HG03565 (cell line): ENCODE results near the gene FAM131B.

Experiments used
- ATAC-seq: cut with Tn5 transposase; IDR thresholded peaks from one replicate; pipeline ENCODE4 v1.9.1; 2021; ENCODE audit warnings: mild to moderate bottlenecking, moderate library complexity; ENCODE audit not compliant: unreplicated experiment

Gene FAM131B

DNA sequence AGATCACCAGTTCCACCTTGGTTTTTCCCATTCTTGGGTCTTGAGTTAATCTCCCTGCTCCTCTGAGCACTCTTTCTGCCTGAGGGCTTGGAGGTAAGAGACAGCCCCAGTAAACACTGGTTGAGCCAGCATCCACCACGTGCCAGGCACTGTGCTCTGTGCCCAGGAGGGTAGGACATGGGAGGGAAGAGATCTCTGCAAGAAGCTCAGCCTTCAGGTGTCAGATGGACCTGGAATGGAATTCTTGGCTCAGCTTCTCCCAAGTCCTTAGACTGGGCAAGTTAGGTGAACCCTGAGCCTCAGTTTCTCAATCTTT, 21.1 kb upstream of the FAM131B start:
- no peak for ATAC-seq

DNA sequence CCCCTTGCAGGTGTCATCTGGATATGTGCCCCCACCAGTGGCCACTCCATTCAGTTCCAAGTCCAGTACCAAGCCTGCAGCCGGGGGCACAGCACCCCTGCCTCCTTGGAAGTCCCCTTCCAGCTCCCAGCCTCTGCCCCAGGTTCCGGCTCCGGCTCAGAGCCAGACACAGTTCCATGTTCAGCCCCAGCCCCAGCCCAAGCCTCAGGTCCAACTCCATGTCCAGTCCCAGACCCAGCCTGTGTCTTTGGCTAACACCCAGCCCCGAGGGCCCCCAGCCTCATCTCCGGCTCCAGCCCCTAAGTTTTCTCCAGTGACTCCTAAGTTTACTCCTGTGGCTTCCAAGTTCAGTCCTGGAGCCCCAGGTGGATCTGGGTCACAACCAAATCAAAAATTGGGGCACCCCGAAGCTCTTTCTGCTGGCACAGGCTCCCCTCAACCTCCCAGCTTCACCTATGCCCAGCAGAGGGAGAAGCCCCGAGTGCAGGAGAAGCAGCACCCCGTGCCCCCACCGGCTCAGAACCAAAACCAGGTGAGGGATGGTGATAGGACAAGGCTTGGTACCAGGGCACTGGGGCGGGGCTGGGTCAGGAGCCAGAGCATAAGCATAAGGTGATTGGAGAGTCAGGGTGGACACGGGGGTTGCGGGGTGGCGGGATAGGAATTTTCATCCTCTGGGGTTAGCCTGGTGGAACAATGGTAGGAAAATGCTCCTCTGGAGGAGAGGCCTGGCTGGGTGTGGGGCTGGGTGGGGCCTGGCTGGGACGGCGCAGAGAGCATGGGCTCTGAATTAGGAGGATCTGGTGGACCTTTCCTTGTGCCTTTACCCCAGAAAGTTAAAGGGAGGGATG, 20.5 kb upstream of the FAM131B start:
- no peak for ATAC-seq

GRCh38 chr7:143382126-143382790, 19.7 kb upstream of the FAM131B start:
- no peak for ATAC-seq

DNA sequence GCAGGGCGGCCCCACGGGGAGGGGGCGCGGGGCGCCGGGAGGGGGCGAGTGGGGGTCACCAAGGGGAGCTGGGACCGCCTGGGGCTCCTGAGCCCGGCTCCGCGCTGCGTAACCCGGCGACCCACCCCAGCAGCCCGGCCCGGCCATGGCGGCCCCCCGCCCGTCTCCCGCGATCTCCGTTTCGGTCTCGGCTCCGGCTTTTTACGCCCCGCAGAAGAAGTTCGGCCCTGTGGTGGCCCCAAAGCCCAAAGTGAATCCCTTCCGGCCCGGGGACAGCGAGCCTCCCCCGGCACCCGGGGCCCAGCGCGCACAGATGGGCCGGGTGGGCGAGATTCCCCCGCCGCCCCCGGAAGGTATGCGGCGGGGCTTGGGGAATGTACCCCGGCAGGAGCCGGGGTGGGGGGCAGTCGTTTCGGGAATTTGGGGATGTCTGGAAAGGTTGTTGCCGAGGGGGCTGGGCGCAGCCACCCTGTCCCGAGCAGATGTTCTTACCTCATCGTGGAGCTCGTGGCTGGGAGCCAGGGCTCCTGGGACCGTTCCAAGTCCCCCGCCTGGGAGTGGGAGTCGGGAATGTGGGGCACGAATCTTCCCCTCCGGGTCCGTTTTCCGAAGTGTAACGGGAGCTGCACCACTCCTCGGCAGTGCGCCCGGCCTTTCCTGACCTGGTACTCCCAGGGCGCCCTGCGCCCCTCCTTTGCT, 19.1 kb upstream of the FAM131B start:
- peak; percentile 11 for ATAC-seq

DNA sequence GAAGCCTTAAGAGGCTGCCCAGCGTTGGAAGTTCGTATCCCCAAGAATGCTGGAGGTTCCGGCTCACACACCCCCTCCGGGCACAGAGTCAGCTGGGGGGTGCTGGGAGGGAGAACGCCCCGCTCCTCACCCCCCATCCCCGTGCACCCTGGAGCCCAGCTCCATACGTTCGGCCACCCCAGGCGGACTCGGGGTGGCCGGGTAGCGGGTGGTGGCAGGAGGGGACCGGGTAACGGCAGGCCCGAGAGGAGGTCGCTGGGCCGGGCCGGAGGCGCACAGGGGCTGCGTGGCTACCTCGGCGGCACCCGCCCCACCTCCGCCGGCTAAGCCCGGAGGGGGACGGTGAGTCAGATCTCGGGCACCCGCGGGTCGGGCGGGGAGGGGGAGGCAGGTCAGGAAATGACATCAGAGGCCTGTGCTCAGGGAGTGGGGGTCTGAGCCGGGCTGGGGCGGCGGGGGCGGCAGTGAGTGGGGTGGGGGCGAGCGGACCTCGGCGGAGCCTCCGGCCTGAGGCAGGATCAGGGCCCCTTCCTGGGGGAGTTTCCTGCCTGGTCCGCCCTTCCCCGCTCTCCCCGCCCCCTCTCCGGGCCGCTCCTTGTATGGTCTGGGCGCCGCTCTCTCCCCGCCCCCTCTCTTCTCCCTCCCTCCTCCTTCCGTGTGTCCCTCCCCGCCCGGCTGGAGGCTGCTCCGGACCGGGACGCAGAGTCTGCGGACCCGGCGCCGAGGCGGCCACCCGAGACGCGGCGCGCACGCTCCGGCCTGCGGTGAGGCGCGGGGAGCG, 18.3 kb upstream of the FAM131B start, which contains the start of gene ZYX:
ZYX (plus strand) TSS at position 700 of the 781 bp plus-strand sequence. CDS start 227 bp downstream, outside the sequence.
- peak; percentile 63 for ATAC-seq

DNA sequence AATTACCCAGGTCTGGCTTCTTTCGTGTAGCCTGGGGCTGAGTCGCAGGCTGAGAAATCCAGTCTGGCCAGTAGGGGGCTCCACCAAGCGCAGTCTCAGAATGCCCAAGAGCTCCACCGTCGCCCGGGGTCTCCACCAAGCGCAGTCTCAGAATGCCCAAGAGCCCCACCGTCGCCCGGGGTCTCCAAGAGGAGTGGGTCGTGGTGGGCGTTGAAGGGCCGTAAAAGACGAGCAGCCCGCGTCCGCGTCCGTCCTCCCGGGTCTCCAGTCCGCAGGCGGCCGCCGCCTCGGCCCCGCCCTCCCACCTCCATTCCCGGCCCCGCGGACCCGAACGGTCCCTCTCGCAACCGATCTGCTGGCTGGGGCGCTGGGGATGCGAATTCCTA, 17.7 kb upstream of the FAM131B start:
- ATAC-seq = peak; percentile 40

GRCh38 chr7:143379611-143380259, 17.2 kb upstream of the FAM131B start:
- ATAC-seq = no peak

GRCh38 chr7:143376396-143376795, 13.9 kb upstream of the FAM131B start:
- ATAC-seq = no peak

DNA sequence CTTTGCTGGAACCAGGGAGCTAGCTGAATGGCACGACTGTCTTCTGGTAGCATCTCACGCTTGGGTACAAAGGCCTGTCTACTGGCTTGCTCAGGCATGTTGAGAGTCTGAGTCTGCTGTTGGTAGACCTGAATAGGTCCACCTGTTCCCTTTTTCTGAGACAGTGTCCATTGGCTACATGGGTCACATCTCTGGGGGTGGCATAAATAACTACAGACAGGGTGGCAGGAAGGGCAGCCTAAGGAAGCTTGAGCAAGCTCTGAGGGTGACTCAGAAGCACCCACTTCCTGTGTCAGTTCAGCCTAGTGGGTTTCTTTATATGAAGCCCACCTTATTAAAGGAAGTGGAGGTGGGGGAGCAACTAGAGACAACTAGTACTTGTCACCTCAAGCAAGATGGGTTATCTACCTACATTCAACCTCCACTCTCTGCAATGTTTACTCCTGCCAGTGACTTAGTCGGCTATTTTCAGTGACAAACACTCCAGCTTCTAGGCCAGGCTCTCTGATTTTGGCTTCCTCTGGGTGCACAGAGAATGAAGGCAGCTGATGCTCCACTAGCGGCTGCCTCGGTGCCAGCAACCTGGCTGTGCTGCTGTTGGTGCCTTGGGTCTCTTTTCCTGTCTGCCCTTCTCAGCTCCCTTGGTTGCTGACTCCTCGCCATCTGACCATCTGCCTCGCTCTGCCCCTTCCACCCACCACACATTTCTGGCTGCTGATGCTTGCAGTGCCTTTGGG, 13.0 kb upstream of the FAM131B start:
- ATAC-seq = no peak

DNA sequence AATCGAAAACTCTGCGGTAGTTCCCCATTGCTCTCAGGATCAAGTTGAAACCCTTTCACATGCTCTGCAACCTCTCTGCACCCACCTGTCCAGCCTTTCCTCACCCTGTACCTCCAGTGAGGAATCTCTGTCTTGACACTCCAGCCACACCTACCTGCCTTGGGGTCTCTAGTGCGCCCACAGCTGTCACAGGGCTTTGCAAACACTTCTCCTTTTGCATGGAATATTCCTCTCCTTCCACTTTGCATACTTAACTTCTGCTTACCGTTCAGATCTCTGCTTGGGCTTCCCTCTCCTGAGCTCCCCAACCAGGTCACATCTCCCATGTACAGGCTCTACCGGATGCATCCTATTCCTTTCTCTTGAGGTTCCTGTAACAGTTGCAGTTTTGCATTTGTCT, 12.0 kb upstream of the FAM131B start:
- no peak for ATAC-seq

DNA sequence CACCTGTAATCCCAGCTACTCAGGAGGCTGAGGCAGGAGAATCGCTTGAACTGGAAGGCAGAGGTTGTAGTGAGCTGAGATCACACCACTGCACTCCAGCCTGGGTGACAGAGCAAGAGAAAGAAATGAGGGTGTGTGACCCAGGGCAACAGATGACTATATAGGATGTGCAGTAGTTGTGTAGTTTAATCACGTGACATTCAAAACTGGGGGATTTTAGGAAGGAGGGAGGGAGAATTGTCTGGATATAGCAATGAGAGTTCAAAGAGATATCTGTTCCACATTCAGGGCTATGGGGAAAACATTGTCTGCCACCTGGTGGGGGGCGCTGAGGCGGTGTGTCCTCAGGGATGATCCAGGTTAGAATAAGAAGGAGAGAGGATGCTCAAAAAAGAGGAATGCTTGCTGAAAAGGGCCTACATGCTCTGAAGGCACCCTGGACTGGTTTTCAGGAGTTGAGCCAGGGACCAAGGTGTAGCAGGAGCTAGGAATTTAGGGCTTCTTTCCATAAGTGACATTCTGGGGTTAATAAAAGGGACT, 10.8 kb upstream of the FAM131B start:
- ATAC-seq = no peak

- no peak for ATAC-seq
Observed at GRCh38 chr7:143372070-143372469, 9.6 kb upstream of the FAM131B start.

- ATAC-seq = no peak
Observed at GRCh38 chr7:143369678-143370651, 7.5 kb upstream of the FAM131B start.

- no peak for ATAC-seq
Observed at GRCh38 chr7:143368387-143368786, 5.9 kb upstream of the FAM131B start.

DNA sequence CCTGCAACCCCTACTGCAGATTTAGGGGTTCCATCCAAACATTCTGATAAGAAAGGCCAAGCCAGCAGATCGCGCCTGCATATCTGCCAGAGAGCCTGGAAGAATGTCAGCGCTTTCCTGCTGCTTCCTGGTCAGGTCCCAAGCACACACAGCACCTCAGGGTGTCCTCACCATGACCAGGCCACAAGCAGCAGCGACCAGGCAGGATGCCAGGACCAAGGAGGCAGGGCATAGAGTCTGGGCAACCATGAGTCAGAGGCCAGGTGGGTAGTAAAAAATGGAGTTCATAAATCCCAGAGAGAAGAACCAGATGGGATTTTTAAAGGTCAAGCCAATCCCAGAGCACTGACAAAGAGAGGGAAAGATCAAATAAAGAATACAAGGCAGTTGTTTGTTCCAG, 5.5 kb upstream of the FAM131B start:
- ATAC-seq = no peak

DNA sequence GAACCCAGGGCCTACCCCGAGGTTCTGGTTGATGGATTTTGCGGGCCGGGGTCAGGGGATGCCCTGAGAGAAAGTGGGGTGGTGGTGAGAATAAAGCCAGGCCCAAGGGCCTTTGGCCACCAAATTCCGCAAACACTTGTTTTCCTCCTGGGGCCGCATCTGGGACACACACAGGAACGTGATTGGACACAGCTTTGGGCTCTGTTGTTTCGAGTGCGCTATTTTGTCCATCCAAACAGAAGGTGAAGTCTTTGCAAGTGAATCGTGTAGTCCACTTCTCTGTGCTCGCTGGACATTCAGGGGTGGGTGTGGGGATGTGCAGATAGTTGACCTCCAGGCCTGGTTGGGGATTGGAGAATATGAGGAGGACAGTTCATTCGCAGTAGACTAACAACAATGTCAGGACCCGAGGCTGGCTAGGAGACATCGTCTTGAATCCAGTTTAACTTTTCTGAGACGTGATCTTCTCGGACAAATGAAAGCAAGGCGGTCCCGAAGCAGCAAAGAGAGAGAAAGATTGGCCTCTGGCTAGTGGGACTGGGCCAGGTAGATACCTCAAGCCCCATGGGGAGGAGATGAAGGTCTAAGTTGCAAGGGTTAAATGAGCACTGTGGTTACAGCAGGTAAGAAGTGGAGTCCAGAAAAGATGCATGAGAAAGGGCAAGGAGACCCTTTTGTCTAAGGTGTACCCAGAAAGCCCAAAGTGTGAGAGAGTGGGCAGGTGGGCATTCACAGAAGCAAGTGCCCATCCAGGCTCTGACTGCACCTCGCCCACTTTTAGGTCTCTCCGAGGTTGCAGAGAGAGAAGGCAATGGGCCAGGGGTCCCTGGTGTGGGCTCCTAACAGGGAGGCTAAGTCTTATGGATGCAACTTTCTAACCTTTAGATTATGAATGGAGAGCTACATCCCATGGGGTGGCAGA, 764 bp upstream of the FAM131B start:
- no peak for ATAC-seq

DNA sequence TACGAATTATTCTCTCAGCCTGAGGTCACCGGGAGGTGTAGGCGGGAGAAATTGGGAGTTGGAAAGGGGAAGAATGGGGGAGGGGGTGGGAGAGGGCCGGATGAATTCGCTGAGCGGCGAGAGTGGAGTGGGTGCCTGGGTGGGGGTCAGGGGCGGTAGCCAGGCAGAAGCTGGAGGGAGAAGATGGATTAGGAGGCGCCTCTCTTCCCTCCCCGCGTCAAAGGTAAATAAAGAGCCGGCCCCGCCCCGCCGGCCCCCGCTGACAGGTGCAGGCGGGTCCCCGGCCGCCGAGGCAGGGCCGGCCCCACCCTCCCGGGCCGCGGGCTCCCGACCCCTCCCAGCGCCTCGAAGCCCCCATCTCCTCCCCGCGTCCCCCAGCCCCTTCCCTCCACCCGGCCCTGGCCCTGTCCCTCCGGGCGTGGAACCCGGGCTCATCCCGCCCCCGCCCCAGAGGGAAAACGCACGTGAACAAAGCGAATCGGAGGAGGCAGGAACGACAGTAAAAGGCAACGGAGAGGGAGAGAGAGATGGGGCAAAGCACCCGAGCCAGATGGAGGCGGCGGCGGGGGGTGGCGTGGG, 872 bp downstream of the FAM131B start:
- no peak for ATAC-seq
